GM12878 (cell line): ENCODE results near the gene HMGCS1.

Source experiments
- FOS ChIP-seq: IDR thresholded peaks from 3 replicates; pipeline ENCODE4 v1.6.1; 2011; ENCODE audit warnings: borderline replicate concordance; ENCODE audit not compliant: insufficient read length; ENCODE audit errors: extremely low read depth
- TF ChIP-seq, protein P1 (sequence below), 3 experiments: IDR thresholded peaks in 2 of 3; conservative IDR thresholded peaks in 1 of 3; 2 replicates each; pipeline ENCODE4 v1.5.1; 2011; ENCODE audit warnings: low read depth in 3 of 3, low read length in 3 of 3, mild to moderate bottlenecking in 3 of 3, control low read depth in 2 of 3, moderate library complexity in 2 of 3, inconsistent platforms in 1 of 3, mixed read lengths in 1 of 3; ENCODE audit not compliant: control insufficient read depth in 2 of 3, insufficient read depth in 1 of 3; ENCODE audit errors: extremely low read depth in 1 of 3

DNA sequence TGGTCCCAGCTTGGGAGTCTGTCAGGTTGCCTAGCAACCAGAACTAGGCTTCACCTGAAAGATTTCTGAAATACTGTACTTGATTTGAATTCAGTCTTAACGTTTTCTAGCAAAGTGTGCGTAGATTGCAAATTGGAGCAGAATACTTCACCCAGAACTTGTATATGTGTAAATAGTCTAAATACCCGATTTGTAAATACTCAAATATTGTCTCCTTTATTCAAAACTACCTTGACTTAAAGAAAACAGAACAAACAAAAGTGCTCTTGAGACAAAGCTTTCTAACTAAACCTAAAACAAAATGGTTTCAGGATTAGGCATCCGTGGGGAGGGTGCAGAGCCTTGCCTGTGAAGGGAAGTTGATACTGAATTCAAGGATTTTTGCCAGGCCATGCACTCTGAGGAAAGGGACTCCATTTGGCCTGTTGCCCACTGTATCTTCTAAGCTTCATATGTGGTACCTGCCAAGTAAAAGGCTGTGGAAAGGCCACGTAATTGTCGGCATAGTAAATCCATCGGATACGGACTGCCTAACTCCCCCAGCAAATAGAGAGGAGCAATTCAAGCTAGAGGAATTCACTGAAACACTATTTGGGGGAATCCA lies 744 bp upstream of the HMGCS1 start:
- no peak for TF ChIP-seq FOS
- TF ChIP-seq, protein P1, sequence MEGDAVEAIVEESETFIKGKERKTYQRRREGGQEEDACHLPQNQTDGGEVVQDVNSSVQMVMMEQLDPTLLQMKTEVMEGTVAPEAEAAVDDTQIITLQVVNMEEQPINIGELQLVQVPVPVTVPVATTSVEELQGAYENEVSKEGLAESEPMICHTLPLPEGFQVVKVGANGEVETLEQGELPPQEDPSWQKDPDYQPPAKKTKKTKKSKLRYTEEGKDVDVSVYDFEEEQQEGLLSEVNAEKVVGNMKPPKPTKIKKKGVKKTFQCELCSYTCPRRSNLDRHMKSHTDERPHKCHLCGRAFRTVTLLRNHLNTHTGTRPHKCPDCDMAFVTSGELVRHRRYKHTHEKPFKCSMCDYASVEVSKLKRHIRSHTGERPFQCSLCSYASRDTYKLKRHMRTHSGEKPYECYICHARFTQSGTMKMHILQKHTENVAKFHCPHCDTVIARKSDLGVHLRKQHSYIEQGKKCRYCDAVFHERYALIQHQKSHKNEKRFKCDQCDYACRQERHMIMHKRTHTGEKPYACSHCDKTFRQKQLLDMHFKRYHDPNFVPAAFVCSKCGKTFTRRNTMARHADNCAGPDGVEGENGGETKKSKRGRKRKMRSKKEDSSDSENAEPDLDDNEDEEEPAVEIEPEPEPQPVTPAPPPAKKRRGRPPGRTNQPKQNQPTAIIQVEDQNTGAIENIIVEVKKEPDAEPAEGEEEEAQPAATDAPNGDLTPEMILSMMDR (IDR thresholded peaks at IDR 0.05 in 2 of 3, conservative IDR thresholded peaks at IDR 0.05 in 1 of 3; ENCODE audit: control insufficient read depth in 2 of 3, extremely low read depth in 1 of 3, insufficient read depth in 1 of 3, low read depth in 3 of 3, low read length in 3 of 3) = no peak
